Spinal cord (tissue), 10 donors: ENCODE data around the gene GYPC. TPM values are rescaled to one million over a fixed set of nuclear protein-coding genes. Genes with fewer than 3 reads are reported as not detected.

Source experiments
- DNase-seq, 6 donors: peaks; one replicate each; pipeline versions ENCODE4 v3.0.0 to v3.0.0-alpha.2; 2013 to 2015; ENCODE audit warnings: low spot score in 6 of 6, low read depth in 4 of 6
- H3K27ac ChIP-seq: one replicate; pipeline ENCODE4 v1.5.1; 2013; ENCODE audit warnings: low read depth, low read length, control low read depth
- H3K27me3 ChIP-seq: one replicate; pipeline ENCODE4 v1.6.1; 2013; ENCODE audit warnings: low read length; ENCODE audit not compliant: control insufficient read depth, insufficient read depth
- H3K36me3 ChIP-seq: one replicate; pipeline ENCODE4 v1.6.1; 2013; ENCODE audit warnings: low read length; ENCODE audit not compliant: control insufficient read depth, insufficient read depth
- H3K4me1 ChIP-seq: one replicate; pipeline ENCODE4 v1.6.1; 2013; ENCODE audit warnings: low read length; ENCODE audit not compliant: control insufficient read depth, insufficient read depth
- H3K4me3 ChIP-seq: one replicate; pipeline ENCODE4 v1.5.1; 2013; ENCODE audit warnings: low read depth, low read length, control low read depth
- H3K9me3 ChIP-seq: one replicate; pipeline ENCODE4 v1.6.1; 2013; ENCODE audit warnings: low read length; ENCODE audit not compliant: control insufficient read depth, insufficient read depth
- WGBS: methylation state at CpG from one replicate; pipeline ENCODE4 v1.1.5; 2013; ENCODE audit warnings: missing lambda C conversion rate; ENCODE audit not compliant: insufficient coverage; 5-methylcytosine and 5-hydroxymethylcytosine counted together
- polyA plus RNA-seq, 2 donors: library from polyadenylated mRNA; unstranded; fragments of 120-200 nt; gene quantifications; one replicate each; pipeline ENCODE4 v1.2.1, GENCODE V29; 2013; ENCODE audit not compliant: insufficient read length in 2 of 2
- small RNA-seq: library from RNA; depleted of rRNA; stranded (forward); fragments of <200 nt; gene quantifications from one replicate; pipeline ENCODE3, GENCODE V24; 2014; ENCODE audit warnings: low replicate concordance
- total RNA-seq, 2 donors: library from RNA; depleted of rRNA in 1 of 2; stranded (reverse); fragments of 120-200 nt in 1 of 2; fragments of >200 nt in 1 of 2; gene quantifications; one replicate each; pipeline versions ENCODE4 v1.2.3 to v1.2.4, GENCODE V29; 2013 to 2014
- donor health status: healthy.

GYPC gene
- total and polyA plus RNA-seq, 4 donors = 20.2 to 114 (median 50.6) TPM

GRCh38 chr2:126732682-126733245 is 76.8 kb downstream of the GYPC start:
- 78% methylated on average over 4 of the region's 7 CpGs for WGBS
- H3K4me3 ChIP-seq = no peak overlapping the region
- no peaks in the 10 kb centered on the region for H3K36me3 ChIP-seq
- no peaks in the 10 kb centered on the region for H3K27me3 ChIP-seq
- H3K4me1 ChIP-seq = no peaks in the 10 kb centered on the region
- DNase-seq = no peak
- no peaks in the 10 kb centered on the region for H3K9me3 ChIP-seq
- H3K27ac ChIP-seq = no peak overlapping the region

- no peak for DNase-seq
- Histone ChIP-seq H3K27ac (no peak overlapping the region), H3K4me1 (no peaks in the 10 kb centered on the region), H3K27me3 (no peaks in the 10 kb centered on the region), H3K4me3 (no peak overlapping the region), H3K9me3 (no peaks in the 10 kb centered on the region), H3K36me3 (no peaks in the 10 kb centered on the region)
- WGBS = 100% methylated on average over 1 of the region's 1 CpG
Observed at GRCh38 chr2:126733795-126734194, 77.8 kb downstream of the GYPC start.

- Histone ChIP-seq H3K4me3 (no peak overlapping the region), H3K27me3 (no peaks in the 10 kb centered on the region), H3K9me3 (no peaks in the 10 kb centered on the region), H3K27ac (no peak overlapping the region), H3K36me3 (no peaks in the 10 kb centered on the region), H3K4me1 (no peaks in the 10 kb centered on the region)
- 80% methylated on average over 3 of the region's 8 CpGs for WGBS
- peak in 1 of 6 donors; percentile 49 for DNase-seq
Observed at GRCh38 chr2:126736133-126736874, 80.3 kb downstream of the GYPC start.

GRCh38 chr2:126739141-126739540 is 83.2 kb downstream of the GYPC start:
- Histone ChIP-seq H3K4me3 (no peak overlapping the region), H3K27ac (no peak overlapping the region), H3K9me3 (peaks cover 2% of the 10 kb centered on the region), H3K36me3 (no peaks in the 10 kb centered on the region), H3K27me3 (no peaks in the 10 kb centered on the region), H3K4me1 (no peaks in the 10 kb centered on the region)
- DNase-seq = peak in 1 of 6 donors; percentile 82
- WGBS = 100% methylated on average over 1 of the region's 1 CpG

GRCh38 chr2:126744640-126745039 is 88.7 kb downstream of the GYPC start:
- peaks cover 2% of the 10 kb centered on the region for H3K9me3 ChIP-seq
- no peak overlapping the region for H3K4me3 ChIP-seq
- 80% methylated on average over 2 of the region's 3 CpGs for WGBS
- H3K27me3 ChIP-seq = no peaks in the 10 kb centered on the region
- no peak overlapping the region for H3K27ac ChIP-seq
- H3K4me1 ChIP-seq = no peaks in the 10 kb centered on the region
- no peak for DNase-seq
- no peaks in the 10 kb centered on the region for H3K36me3 ChIP-seq

Small RNA genes within 50 kb of the gene (small RNA-seq; reads per million reads assigned to genes)
- not detected for gene RNU6-675P

Other genes starting within 250 kb of the GYPC start
- not detected for gene TEX51, start 242.7 kb downstream of the GYPC start, total RNA-seq
- not detected for gene TEX51, start 242.7 kb downstream of the GYPC start, polyA plus RNA-seq